HFFc6 (cell line): Measurements from ENCODE around the gene AMPD3. TPM values are rescaled to one million over a fixed set of nuclear protein-coding genes. Genes with fewer than 3 reads are reported as not detected.

ENCODE experiments used
- DNase-seq: peaks from one replicate; pipeline ENCODE4 v3.0.0-alpha.2; 2018
- H3K27ac Mint-ChIP-seq: 2 replicates; pipeline ENCODE4 v1.8.0; 2020; ENCODE audit warnings: mild to moderate bottlenecking, mixed read lengths
- H3K27me3 Mint-ChIP-seq: 2 replicates; pipeline ENCODE4 v1.8.0; 2021; ENCODE audit warnings: mild to moderate bottlenecking, moderate library complexity, mixed read lengths; ENCODE audit not compliant: insufficient read depth
- H3K36me3 Mint-ChIP-seq: 2 replicates; pipeline ENCODE4 v1.8.0; 2021; ENCODE audit warnings: low read depth, mixed read lengths
- H3K4me1 Mint-ChIP-seq: 2 replicates; pipeline ENCODE4 v1.8.0; 2020; ENCODE audit warnings: low read depth, mixed read lengths
- H3K4me3 Mint-ChIP-seq: 2 replicates; pipeline ENCODE4 v1.8.0; 2020; ENCODE audit warnings: mild to moderate bottlenecking, moderate library complexity, mixed read lengths
- H3K9me3 Mint-ChIP-seq: 2 replicates; pipeline ENCODE4 v1.8.0; 2020; ENCODE audit warnings: mild to moderate bottlenecking, mixed read lengths
- CTCF ChIP-seq: fragments of 200-600 bp; sonication (generic); IDR thresholded peaks from 2 replicates; pipeline ENCODE4 v1.5.0; 2021; ENCODE audit warnings: antibody characterized with exemption, mild to moderate bottlenecking
- total RNA-seq, 6 experiments: library from RNA; stranded (reverse); fragmentation: NEBNext Ultra II Directional; extraction: Animal tissue kit (Norgen Biotek cat#: 25700); gene quantifications; 2 replicates in 1 of 6; 3 replicates in 5 of 6; pipeline ENCODE4 v1.2.3, GENCODE V29; 2021

Gene AMPD3
- total RNA-seq, 6 experiments from 2014 or later: 9.6 to 10.6 (median 10.0) TPM

DNA sequence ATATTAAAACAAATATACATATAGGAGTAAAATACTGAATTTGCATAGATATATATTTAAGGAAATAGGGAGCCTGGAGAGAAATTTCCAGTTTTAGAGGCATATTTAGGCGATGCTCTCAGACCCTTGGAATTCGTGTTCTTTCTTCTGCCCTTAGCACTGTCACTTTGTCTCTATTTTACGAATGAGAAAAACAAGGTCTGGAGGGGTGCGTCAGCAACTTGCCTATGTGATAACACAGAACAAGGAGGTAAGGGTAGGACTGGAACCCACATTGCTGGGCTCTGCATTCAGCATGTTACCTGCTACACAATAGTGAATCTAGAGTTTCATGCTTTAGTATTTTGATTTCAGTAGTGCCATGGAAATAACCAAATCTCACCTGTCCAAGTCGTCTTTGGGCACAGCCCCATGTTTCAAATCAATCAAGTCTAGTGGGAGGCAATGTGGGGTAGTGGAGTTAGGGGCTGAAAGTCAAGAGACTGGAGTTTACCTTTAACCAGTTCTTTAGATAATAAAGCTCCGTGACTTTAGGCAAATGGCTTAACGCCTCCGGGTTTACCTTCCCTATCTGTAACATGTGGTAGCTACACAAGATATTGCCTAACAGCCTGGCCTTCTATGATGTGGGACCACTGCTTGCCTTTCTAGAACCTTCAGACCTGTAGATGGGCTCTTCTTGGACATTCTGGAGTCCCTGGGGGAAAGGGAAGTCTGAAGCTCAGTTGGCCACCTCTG lies 44.8 kb upstream of the AMPD3 start:
- H3K4me1 Mint-ChIP-seq: peaks cover 62% of the 10 kb centered on the region
- no peaks in the 10 kb centered on the region for H3K9me3 Mint-ChIP-seq
- no peak overlapping the region for H3K4me3 Mint-ChIP-seq
- no peak for TF ChIP-seq CTCF
- no peak overlapping the region for H3K27ac Mint-ChIP-seq
- no peak for DNase-seq
- no peaks in the 10 kb centered on the region; the same call in none of the 2 replicates for H3K27me3 Mint-ChIP-seq
- H3K36me3 Mint-ChIP-seq: no peaks in the 10 kb centered on the region

DNA sequence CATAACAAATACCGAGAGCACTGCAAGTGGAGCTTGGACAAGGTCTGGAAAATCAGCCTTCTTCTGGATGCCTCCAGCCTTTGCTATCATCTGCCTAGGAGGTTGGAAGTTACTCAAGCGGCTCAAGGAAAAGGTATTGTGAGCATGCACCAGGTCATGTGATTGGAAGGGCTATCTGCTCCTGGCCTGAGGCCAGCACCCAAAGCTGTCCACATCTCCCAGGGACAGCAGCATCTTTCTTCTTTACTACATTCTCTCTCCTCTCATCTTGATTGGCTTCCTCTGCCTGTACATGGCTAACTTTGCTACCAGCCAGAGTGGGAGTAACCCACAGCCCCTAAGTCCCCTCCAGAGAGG lies 44.2 kb upstream of the AMPD3 start:
- Mint-ChIP-seq H3K27ac (no peak overlapping the region), H3K27me3 (no peaks in the 10 kb centered on the region; the same call in none of the 2 replicates), H3K36me3 (no peaks in the 10 kb centered on the region), H3K9me3 (no peaks in the 10 kb centered on the region), H3K4me3 (no peak overlapping the region), H3K4me1 (peaks cover 58% of the 10 kb centered on the region)
- DNase-seq: no peak
- no peak for TF ChIP-seq CTCF

- no peak for DNase-seq
- Mint-ChIP-seq H3K27ac (no peak overlapping the region), H3K4me3 (no peak overlapping the region), H3K36me3 (no peaks in the 10 kb centered on the region), H3K9me3 (no peaks in the 10 kb centered on the region), H3K4me1 (peaks cover 43% of the 10 kb centered on the region), H3K27me3 (no peaks in the 10 kb centered on the region; the same call in 1 of the 2 replicates)
- TF ChIP-seq CTCF: no peak
These were observed 42.8 kb upstream of the AMPD3 start for GRCh38 chr11:10412266-10412665.

- Mint-ChIP-seq H3K4me3 (no peak overlapping the region), H3K36me3 (no peaks in the 10 kb centered on the region), H3K27ac (no peak overlapping the region), H3K27me3 (no peaks in the 10 kb centered on the region; the same call in 1 of the 2 replicates), H3K4me1 (peaks cover 36% of the 10 kb centered on the region), H3K9me3 (no peaks in the 10 kb centered on the region)
- DNase-seq: peak; percentile 11
- TF ChIP-seq CTCF: peak; percentile 47
These were observed 41.8 kb upstream of the AMPD3 start for GRCh38 chr11:10413268-10413667.

GRCh38 chr11:10414181-10414580 lies 40.9 kb upstream of the AMPD3 start:
- no peaks in the 10 kb centered on the region for H3K27me3 Mint-ChIP-seq
- H3K27ac Mint-ChIP-seq: peak overlapping the region; percentile 42; the same call in 1 of the 2 replicates
- no peaks in the 10 kb centered on the region for H3K36me3 Mint-ChIP-seq
- no peak overlapping the region for H3K4me3 Mint-ChIP-seq
- no peak for DNase-seq
- no peaks in the 10 kb centered on the region for H3K9me3 Mint-ChIP-seq
- H3K4me1 Mint-ChIP-seq: peaks cover 38% of the 10 kb centered on the region
- no peak for TF ChIP-seq CTCF
